ENCODE results near the gene SMCO1.
"Not testable (repeated sequence)": the region's sequence is repeated elsewhere in the genome, so short reads cannot be mapped to it uniquely, and the experiment has no call there.

SMCO1 gene

DNA sequence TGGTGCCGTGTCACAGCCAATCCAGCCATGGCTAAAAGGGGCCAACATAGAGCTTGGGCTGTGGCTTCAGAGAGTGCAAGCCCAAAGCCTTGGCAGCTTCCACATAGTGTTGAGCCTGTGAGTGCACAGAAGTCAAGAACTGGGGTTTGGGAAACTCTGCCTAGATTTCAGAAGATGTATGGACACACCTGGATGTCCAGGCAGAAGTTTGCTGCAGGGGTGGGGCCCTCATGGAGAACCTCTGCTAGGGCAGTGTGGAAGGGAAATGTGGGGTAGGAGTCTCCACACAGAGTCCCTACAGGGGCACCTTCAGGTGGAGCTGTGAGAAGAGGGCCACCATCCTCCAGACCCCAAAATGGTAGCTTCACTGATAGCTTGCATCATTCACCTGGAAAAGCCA is 34.2 kb upstream of the SMCO1 start:
- H3K4me3 ChIP-seq (ENCODE audit: low read length); H3K36me3 ChIP-seq (ENCODE audit: control insufficient read depth, insufficient read depth, low read length); DNase-seq (ENCODE audit: low read depth, low spot score); H3K27ac ChIP-seq (ENCODE audit: low read length); H3K9me3 ChIP-seq (ENCODE audit: control insufficient read depth, insufficient read depth, low read length); H3K4me1 ChIP-seq (ENCODE audit: control insufficient read depth, insufficient read depth, low read length); H3K27me3 ChIP-seq (ENCODE audit: control insufficient read depth, insufficient read depth, low read length): not testable (repeated sequence)
- no CpG with 5 or more reads among the region's 1 CpG for WGBS (ENCODE audit: insufficient coverage, insufficient read length)

DNA sequence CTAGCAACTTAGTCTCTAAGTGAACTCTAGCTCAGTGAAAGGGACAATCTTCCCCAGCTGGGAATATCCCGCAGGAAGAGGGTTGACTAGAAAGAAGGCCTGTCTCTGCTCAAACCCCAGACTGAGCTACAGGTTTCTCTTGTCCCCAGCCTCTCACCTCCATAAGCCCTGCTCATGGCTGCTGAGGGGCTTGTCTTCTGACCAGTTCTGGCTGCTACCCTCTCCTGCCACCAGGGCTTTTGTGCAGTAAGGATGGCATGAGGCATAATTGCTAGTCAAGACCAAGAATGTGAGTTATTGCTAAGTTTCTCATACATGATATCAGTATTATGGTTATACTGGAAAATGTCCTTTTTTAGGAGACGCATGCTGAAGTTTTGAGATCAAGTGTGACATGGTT is 31.9 kb upstream of the SMCO1 start:
- Histone ChIP-seq H3K9me3 (ENCODE audit: control insufficient read depth, insufficient read depth, low read length) (peaks cover 4% of the 10 kb centered on the region; the same call in 1 of the 2 replicates), H3K4me1 (ENCODE audit: control insufficient read depth, insufficient read depth, low read length) (no peaks in the 10 kb centered on the region), H3K4me3 (ENCODE audit: low read length) (no peak overlapping the region), H3K27ac (ENCODE audit: low read length) (no peak overlapping the region), H3K27me3 (ENCODE audit: control insufficient read depth, insufficient read depth, low read length) (no peaks in the 10 kb centered on the region), H3K36me3 (ENCODE audit: control insufficient read depth, insufficient read depth, low read length) (no peaks in the 10 kb centered on the region)
- WGBS (ENCODE audit: insufficient coverage, insufficient read length): no CpG with 5 or more reads among the region's 2 CpGs
- DNase-seq (ENCODE audit: low read depth, low spot score): no peak

DNA sequence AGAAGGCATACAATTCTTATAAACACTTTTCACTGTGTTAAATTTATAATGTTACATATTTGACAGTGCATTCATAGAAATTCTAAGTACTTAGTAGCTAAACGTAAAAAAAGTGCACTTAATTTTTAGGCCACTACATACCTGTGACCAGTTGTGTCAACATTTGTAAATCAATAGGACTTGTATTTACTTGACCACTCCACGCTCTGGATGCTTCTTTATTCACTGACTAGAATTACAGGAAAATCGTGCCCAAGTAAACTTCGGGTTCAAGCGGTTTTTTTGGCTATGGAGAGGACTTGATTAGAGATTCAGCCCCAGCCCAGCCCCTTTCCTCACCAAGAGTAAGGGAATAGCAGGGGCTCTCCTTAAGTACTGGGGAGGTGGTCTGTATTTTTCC is 31.4 kb upstream of the SMCO1 start:
- no peak for DNase-seq (ENCODE audit: low read depth, low spot score)
- no peaks in the 10 kb centered on the region for H3K4me1 ChIP-seq (ENCODE audit: control insufficient read depth, insufficient read depth, low read length)

DNA sequence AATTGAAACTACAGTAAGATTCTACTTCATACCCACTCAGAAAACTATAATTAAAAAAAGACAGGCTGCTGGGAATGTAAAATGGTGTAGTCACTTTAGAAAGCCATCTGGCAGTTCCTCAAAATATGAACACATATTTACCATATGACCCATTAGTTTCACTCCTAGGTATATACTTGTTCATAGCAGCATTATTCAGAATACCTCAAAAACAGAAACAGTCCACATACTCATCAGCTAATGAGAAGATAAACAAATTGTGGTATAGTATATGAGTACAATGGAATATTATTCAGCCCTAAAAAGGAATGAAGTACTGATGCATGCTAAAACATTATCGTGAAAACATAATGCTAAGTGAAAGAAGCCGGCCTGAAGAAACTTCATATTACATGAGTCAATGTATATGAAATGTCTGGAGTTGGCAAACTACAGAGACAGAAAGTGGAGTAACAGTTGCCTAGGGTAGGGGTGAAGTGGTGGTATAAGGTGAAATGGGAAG is 29.4 kb upstream of the SMCO1 start:
- H3K27me3 ChIP-seq (ENCODE audit: control insufficient read depth, insufficient read depth, low read length): no peaks in the 10 kb centered on the region
- no CpG with 5 or more reads among the region's 2 CpGs for WGBS (ENCODE audit: insufficient coverage, insufficient read length)
- H3K9me3 ChIP-seq (ENCODE audit: control insufficient read depth, insufficient read depth, low read length): peaks cover 3% of the 10 kb centered on the region; the same call in 1 of the 2 replicates

More for the DNA sequence above, 31.4 kb upstream of the SMCO1 start:
- Histone ChIP-seq H3K27me3 (ENCODE audit: control insufficient read depth, insufficient read depth, low read length) (no peaks in the 10 kb centered on the region), H3K36me3 (ENCODE audit: control insufficient read depth, insufficient read depth, low read length) (no peaks in the 10 kb centered on the region), H3K9me3 (ENCODE audit: control insufficient read depth, insufficient read depth, low read length) (peaks cover 4% of the 10 kb centered on the region; the same call in 1 of the 2 replicates), H3K4me3 (ENCODE audit: low read length) (no peak overlapping the region), H3K27ac (ENCODE audit: low read length) (no peak overlapping the region)
- no CpG with 5 or more reads among the region's 5 CpGs for WGBS (ENCODE audit: insufficient coverage, insufficient read length)

DNA sequence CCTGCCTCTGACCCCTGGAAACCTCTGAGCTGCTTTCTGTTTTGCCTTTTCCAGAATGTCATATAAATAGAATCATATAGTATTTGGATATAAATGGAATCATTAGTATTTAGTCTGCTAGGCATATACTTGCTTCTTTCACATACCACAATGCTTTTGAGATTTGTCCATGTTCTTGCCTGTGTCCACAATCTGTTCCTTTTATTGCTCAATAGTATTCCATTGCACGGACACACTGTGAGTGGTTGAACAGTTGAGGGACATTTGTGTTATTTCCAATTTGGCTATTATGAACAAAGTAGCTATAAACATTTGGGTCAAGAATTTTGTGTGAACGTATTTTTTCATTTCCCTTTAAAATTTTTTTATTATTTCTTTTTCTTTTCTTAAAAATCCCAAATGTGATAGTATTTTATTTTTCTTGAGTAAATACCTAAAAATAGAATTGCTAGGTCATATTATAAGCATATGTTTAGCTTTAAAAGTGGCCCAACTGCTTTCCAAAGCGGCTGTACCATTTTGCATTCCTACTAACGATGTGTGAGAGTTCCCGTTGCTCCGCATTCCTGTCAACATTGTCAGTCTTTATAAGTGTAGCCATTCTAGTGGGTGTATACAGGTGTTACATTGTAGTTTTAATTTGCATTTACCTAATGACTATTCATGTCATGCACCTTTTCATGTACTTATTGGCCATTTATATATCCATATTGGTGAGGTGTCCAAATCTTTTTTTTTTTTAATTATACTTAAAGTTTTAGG is 26.7 kb upstream of the SMCO1 start:
- Histone ChIP-seq H3K4me3 (ENCODE audit: low read length) (no peak overlapping the region), H3K27me3 (ENCODE audit: control insufficient read depth, insufficient read depth, low read length) (no peaks in the 10 kb centered on the region), H3K27ac (ENCODE audit: low read length) (no peak overlapping the region), H3K36me3 (ENCODE audit: control insufficient read depth, insufficient read depth, low read length) (no peaks in the 10 kb centered on the region), H3K9me3 (ENCODE audit: control insufficient read depth, insufficient read depth, low read length) (0 out of 2 replicates have a peak, but pooled peaks cover under 1% of the 10 kb centered on the region), H3K4me1 (ENCODE audit: control insufficient read depth, insufficient read depth, low read length) (no peaks in the 10 kb centered on the region)
- WGBS (ENCODE audit: insufficient coverage, insufficient read length): no CpG with 5 or more reads among the region's 6 CpGs
- DNase-seq (ENCODE audit: low read depth, low spot score): no peak

More for the DNA sequence above, 29.4 kb upstream of the SMCO1 start:
- Histone ChIP-seq H3K36me3 (ENCODE audit: control insufficient read depth, insufficient read depth, low read length) (no peaks in the 10 kb centered on the region), H3K27ac (ENCODE audit: low read length) (no peak overlapping the region), H3K4me1 (ENCODE audit: control insufficient read depth, insufficient read depth, low read length) (no peaks in the 10 kb centered on the region), H3K4me3 (ENCODE audit: low read length) (no peak overlapping the region)
- no peak for DNase-seq (ENCODE audit: low read depth, low spot score)

DNA sequence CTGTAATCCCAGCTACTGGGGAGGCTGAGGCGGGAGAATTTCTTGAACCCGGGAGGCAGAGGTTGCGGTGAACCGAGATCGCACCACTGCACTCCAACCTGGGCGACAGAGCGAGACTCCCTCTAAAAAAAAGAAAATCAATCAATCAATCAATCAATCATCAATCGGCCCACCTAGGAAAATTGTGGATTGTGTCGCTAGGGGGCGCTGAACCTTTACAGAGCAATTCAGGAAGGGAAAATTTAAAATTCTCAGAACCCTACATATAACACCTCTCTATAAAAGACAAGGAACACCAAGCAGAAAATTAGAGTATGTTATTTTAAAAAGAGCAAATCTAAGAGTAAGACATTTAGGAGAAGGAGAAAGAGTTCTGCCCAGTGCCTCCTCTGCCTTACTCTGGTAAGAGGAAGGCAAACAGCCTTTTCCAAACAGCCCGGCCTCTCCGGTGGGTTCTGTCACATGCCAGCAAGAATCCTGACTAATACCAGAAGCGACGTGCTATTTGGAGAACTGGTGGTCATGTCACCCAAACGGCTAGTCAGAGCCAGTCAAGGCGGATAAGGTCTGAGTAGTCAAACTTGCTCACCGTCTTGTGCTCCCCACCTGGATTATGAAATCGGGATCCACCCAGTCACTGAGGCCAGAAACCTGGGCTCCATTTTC is 22.3 kb upstream of the SMCO1 start:
- no peaks in the 10 kb centered on the region for H3K36me3 ChIP-seq (ENCODE audit: control insufficient read depth, insufficient read depth, low read length)
- no peaks in the 10 kb centered on the region for H3K27me3 ChIP-seq (ENCODE audit: control insufficient read depth, insufficient read depth, low read length)
- H3K9me3 ChIP-seq (ENCODE audit: control insufficient read depth, insufficient read depth, low read length): no peaks in the 10 kb centered on the region
- no peak for DNase-seq (ENCODE audit: low read depth, low spot score)
- WGBS (ENCODE audit: insufficient coverage, insufficient read length): no CpG with 5 or more reads among the region's 18 CpGs
- H3K4me1 ChIP-seq (ENCODE audit: control insufficient read depth, insufficient read depth, low read length): no peaks in the 10 kb centered on the region
- H3K27ac ChIP-seq (ENCODE audit: low read length): no peak overlapping the region
- no peak overlapping the region for H3K4me3 ChIP-seq (ENCODE audit: low read length)

DNA sequence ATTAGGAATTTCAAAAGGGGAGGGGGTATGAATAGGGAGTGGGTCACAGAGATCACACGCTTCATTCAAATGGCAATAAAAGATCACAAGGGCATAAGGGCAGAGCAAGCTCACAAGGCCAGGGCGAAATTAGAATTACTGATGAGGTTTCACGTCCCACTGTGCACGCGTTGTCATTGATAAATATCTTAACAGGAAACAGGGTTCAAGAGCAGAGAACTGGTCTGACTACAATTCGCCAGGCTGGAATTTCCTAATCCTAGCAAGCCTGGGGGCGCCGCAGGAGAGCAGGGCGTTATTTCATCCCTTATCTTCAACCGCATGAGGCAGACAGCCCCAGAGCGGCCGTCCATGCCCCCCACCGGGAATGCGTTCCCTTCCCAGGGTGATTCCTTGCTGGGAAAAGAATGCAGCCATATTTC is 18.1 kb upstream of the SMCO1 start:
- no peak for DNase-seq (ENCODE audit: low read depth, low spot score)
- H3K4me1 ChIP-seq (ENCODE audit: control insufficient read depth, insufficient read depth, low read length): 0 out of 2 replicates have a peak, but pooled peaks cover 2% of the 10 kb centered on the region
- WGBS (ENCODE audit: insufficient coverage, insufficient read length): no CpG with 5 or more reads among the region's 14 CpGs
- no peak overlapping the region for H3K27ac ChIP-seq (ENCODE audit: low read length)
- no peaks in the 10 kb centered on the region for H3K36me3 ChIP-seq (ENCODE audit: control insufficient read depth, insufficient read depth, low read length)
- H3K9me3 ChIP-seq (ENCODE audit: control insufficient read depth, insufficient read depth, low read length): no peaks in the 10 kb centered on the region
- no peak overlapping the region for H3K4me3 ChIP-seq (ENCODE audit: low read length)
- no peaks in the 10 kb centered on the region for H3K27me3 ChIP-seq (ENCODE audit: control insufficient read depth, insufficient read depth, low read length)

DNA sequence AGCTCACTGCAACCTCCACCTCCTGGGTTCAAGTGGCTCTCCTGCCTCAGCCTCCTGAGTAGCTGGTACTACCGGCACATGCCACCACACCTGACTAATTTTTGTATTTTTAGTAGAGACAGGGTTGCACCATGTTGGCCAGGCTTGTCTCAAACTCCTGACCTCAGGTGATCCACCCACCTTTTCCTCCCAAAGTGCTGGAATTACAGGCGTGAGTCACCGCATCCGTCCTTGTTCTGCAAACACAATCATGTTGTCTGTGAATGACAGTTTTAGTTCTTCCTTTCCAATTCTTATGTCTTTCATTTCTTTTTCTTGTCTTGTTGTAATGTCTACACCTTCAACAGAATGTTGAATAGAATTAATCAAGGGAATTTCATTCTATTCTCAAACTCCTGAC is 16.3 kb upstream of the SMCO1 start:
- Histone ChIP-seq H3K4me1 (ENCODE audit: control insufficient read depth, insufficient read depth, low read length) (0 out of 2 replicates have a peak, but pooled peaks cover 2% of the 10 kb centered on the region), H3K4me3 (ENCODE audit: low read length) (no peak overlapping the region), H3K27ac (ENCODE audit: low read length) (no peak overlapping the region), H3K36me3 (ENCODE audit: control insufficient read depth, insufficient read depth, low read length) (no peaks in the 10 kb centered on the region), H3K27me3 (ENCODE audit: control insufficient read depth, insufficient read depth, low read length) (no peaks in the 10 kb centered on the region), H3K9me3 (ENCODE audit: control insufficient read depth, insufficient read depth, low read length) (no peaks in the 10 kb centered on the region)
- WGBS (ENCODE audit: insufficient coverage, insufficient read length): no CpG with 5 or more reads among the region's 4 CpGs
- DNase-seq (ENCODE audit: low read depth, low spot score): no peak

- no peaks in the 10 kb centered on the region for H3K27me3 ChIP-seq (ENCODE audit: control insufficient read depth, insufficient read depth, low read length)
- H3K4me3 ChIP-seq (ENCODE audit: low read length): peak overlapping the region; percentile 51; the same call in 1 of the 2 replicates
- no peaks in the 10 kb centered on the region for H3K36me3 ChIP-seq (ENCODE audit: control insufficient read depth, insufficient read depth, low read length)
- no peaks in the 10 kb centered on the region for H3K9me3 ChIP-seq (ENCODE audit: control insufficient read depth, insufficient read depth, low read length)
- no peak overlapping the region for H3K27ac ChIP-seq (ENCODE audit: low read length)
- WGBS (ENCODE audit: insufficient coverage, insufficient read length): no CpG with 5 or more reads among the region's 52 CpGs
- H3K4me1 ChIP-seq (ENCODE audit: control insufficient read depth, insufficient read depth, low read length): 0 out of 2 replicates have a peak, but pooled peaks cover 2% of the 10 kb centered on the region
- DNase-seq (ENCODE audit: low read depth, low spot score): no peak
These were observed 13.6 kb upstream of the SMCO1 start for GRCh38 chr3:196528639-196529233.

- no peak for DNase-seq (ENCODE audit: low read depth, low spot score)
- H3K27me3 ChIP-seq (ENCODE audit: control insufficient read depth, insufficient read depth, low read length): no peaks in the 10 kb centered on the region
- no peak overlapping the region for H3K27ac ChIP-seq (ENCODE audit: low read length)
- H3K36me3 ChIP-seq (ENCODE audit: control insufficient read depth, insufficient read depth, low read length): no peaks in the 10 kb centered on the region
- no CpG with 5 or more reads among the region's 4 CpGs for WGBS (ENCODE audit: insufficient coverage, insufficient read length)
- no peak overlapping the region for H3K4me3 ChIP-seq (ENCODE audit: low read length)
- 0 out of 2 replicates have a peak, but pooled peaks cover 2% of the 10 kb centered on the region for H3K4me1 ChIP-seq (ENCODE audit: control insufficient read depth, insufficient read depth, low read length)
- peaks cover 2% of the 10 kb centered on the region for H3K9me3 ChIP-seq (ENCODE audit: control insufficient read depth, insufficient read depth, low read length)
These were observed 10.0 kb upstream of the SMCO1 start for GRCh38 chr3:196525141-196525540.
